WTC11 (cell line): ENCODE results near the gene ZNF841. TPM values are rescaled to one million over a fixed set of nuclear protein-coding genes. Genes with fewer than 3 reads are reported as not detected.

ENCODE experiments used
- ATAC-seq: fragments of 200-7000 bp; cut with Tn5 transposase; 2 replicates; pipeline ENCODE4 v1.10.0; 2021; ENCODE audit warnings: mild to moderate bottlenecking, moderate library complexity
- CTCF ChIA-PET: fragments of 300-600 bp; sonication (Branson Sonifier 250); formaldehyde crosslinking; loops from one replicate; lab custom pipeline; 2021; ENCODE audit warnings: antibody characterized with exemption; lab: Charles Lee
- POLR2A ChIA-PET: fragments of 350-600 bp; sonication (Branson Sonifier 250); formaldehyde crosslinking; loops from one replicate; lab custom pipeline; 2021; ENCODE audit warnings: antibody characterized with exemption; lab: Charles Lee
- DNase-seq: peaks from one replicate; pipeline ENCODE4 v3.0.0; 2021; ENCODE audit warnings: low spot score
- H3K27ac Mint-ChIP-seq: 2 replicates; pipeline ENCODE4 v1.8.0; 2021; ENCODE audit warnings: mixed read lengths
- H3K27me3 Mint-ChIP-seq: 2 replicates; pipeline ENCODE4 v1.8.0; 2021; ENCODE audit warnings: low read depth, mild to moderate bottlenecking, moderate library complexity, mixed read lengths
- H3K36me3 Mint-ChIP-seq: 2 replicates; pipeline ENCODE4 v1.8.0; 2021; ENCODE audit warnings: mixed read lengths
- H3K4me1 Mint-ChIP-seq: 2 replicates; pipeline ENCODE4 v1.8.0; 2022; ENCODE audit warnings: mixed read lengths
- H3K4me3 Mint-ChIP-seq: 2 replicates; pipeline ENCODE4 v1.8.0; 2021; ENCODE audit warnings: mild to moderate bottlenecking, moderate library complexity, mixed read lengths
- H3K9me3 Mint-ChIP-seq: 2 replicates; pipeline ENCODE4 v1.8.0; 2021; ENCODE audit warnings: mixed read lengths
- ESRRA ChIP-seq: sonication (generic); formaldehyde crosslinking; IDR thresholded peaks from 2 replicates; pipeline ENCODE4 v1.8.1; 2022; ENCODE audit warnings: mild to moderate bottlenecking, missing genetic modification reagents, borderline replicate concordance
- ETV6 ChIP-seq: sonication (generic); formaldehyde crosslinking; IDR thresholded peaks from 2 replicates; pipeline ENCODE4 v1.8.1; 2022; ENCODE audit warnings: mild to moderate bottlenecking, missing genetic modification reagents
- GTF2I ChIP-seq: fragments of 250-450 bp; sonication (Bioruptor Pico); conservative IDR thresholded peaks from 2 replicates; pipeline ENCODE4 v1.4.0; 2021; ENCODE audit warnings: mild to moderate bottlenecking
- IRF2 ChIP-seq: sonication (generic); formaldehyde crosslinking; IDR thresholded peaks from 2 replicates; pipeline ENCODE4 v1.8.0; 2022; ENCODE audit warnings: low read depth, missing genetic modification reagents, borderline replicate concordance
- JAZF1 ChIP-seq: fragments of 250-450 bp; sonication (Bioruptor Pico); IDR thresholded peaks from 2 replicates; pipeline ENCODE4 v1.9.0; 2021; ENCODE audit warnings: moderate library complexity, mild to moderate bottlenecking, inconsistent platforms
- JUN ChIP-seq: sonication (generic); formaldehyde crosslinking; IDR thresholded peaks from 2 replicates; pipeline ENCODE4 v1.8.0; 2023; ENCODE audit warnings: mild to moderate bottlenecking, missing genetic modification reagents
- KAT7 ChIP-seq: sonication (generic); formaldehyde crosslinking; IDR thresholded peaks from 2 replicates; pipeline ENCODE4 v1.8.1; 2023; ENCODE audit warnings: missing genetic modification reagents, mild to moderate bottlenecking, borderline replicate concordance
- MYBL2 ChIP-seq: sonication (generic); formaldehyde crosslinking; IDR thresholded peaks from 2 replicates; pipeline ENCODE4 v1.8.1; 2023; ENCODE audit warnings: mild to moderate bottlenecking, moderate library complexity, missing genetic modification reagents
- SP1 ChIP-seq: sonication (generic); formaldehyde crosslinking; conservative IDR thresholded peaks from 2 replicates; pipeline ENCODE4 v1.8.1; 2022; ENCODE audit warnings: missing genetic modification reagents
- TCF7 ChIP-seq: sonication (generic); formaldehyde crosslinking; IDR thresholded peaks from 2 replicates; pipeline ENCODE4 v1.8.0; 2022; ENCODE audit warnings: mild to moderate bottlenecking, low read depth, missing genetic modification reagents, moderate library complexity
- ZBTB21 ChIP-seq: sonication (generic); formaldehyde crosslinking; IDR thresholded peaks from 2 replicates; pipeline ENCODE4 v1.8.1; 2023; ENCODE audit warnings: mild to moderate bottlenecking, missing genetic modification reagents, borderline replicate concordance
- ZNF232 ChIP-seq: sonication (generic); formaldehyde crosslinking; IDR thresholded peaks from 2 replicates; pipeline ENCODE4 v1.8.0; 2022; ENCODE audit warnings: mild to moderate bottlenecking, missing genetic modification reagents
- ZNF423 ChIP-seq: fragments of 250-450 bp; sonication (Bioruptor Pico); IDR thresholded peaks from 2 replicates; pipeline ENCODE4 v2.1.2; 2022; ENCODE audit warnings: mild to moderate bottlenecking, moderate library complexity
- total RNA-seq: library from RNA; stranded (reverse); gene quantifications from 3 replicates; pipeline ENCODE4 v1.2.3, GENCODE V29; 2021
- TF ChIP-seq, protein P1 (sequence below): sonication (generic); formaldehyde crosslinking; IDR thresholded peaks from 2 replicates; pipeline ENCODE4 v1.8.0; 2022; ENCODE audit warnings: missing genetic modification reagents
- TF ChIP-seq, protein P2 (sequence below): sonication (generic); formaldehyde crosslinking; IDR thresholded peaks from 2 replicates; pipeline ENCODE4 v1.8.1; 2022; ENCODE audit warnings: low read depth, missing genetic modification reagents, borderline replicate concordance
- TF ChIP-seq, protein P3 (sequence below): fragments of 200-600 bp; IDR thresholded peaks from 2 replicates; pipeline ENCODE4 v1.8.0; 2022; ENCODE audit warnings: antibody characterized with exemption
- TF ChIP-seq, protein P4 (sequence below): sonication (generic); formaldehyde crosslinking; conservative IDR thresholded peaks from 2 replicates; pipeline ENCODE4 v1.8.1; 2023; ENCODE audit warnings: mild to moderate bottlenecking, low read depth, missing genetic modification reagents, moderate library complexity
- TF ChIP-seq, protein P5 (sequence below): sonication (generic); formaldehyde crosslinking; IDR thresholded peaks from 2 replicates; pipeline ENCODE4 v1.8.1; 2023; ENCODE audit warnings: mild to moderate bottlenecking, missing genetic modification reagents, borderline replicate concordance
- TF ChIP-seq, protein P6 (sequence below): sonication (generic); formaldehyde crosslinking; IDR thresholded peaks from 2 replicates; pipeline ENCODE4 v1.8.1; 2023; ENCODE audit warnings: mild to moderate bottlenecking, missing genetic modification reagents

The ZNF841 gene
- total RNA-seq, 1 experiment from 2014 or later, result 27.9 TPM

DNA sequence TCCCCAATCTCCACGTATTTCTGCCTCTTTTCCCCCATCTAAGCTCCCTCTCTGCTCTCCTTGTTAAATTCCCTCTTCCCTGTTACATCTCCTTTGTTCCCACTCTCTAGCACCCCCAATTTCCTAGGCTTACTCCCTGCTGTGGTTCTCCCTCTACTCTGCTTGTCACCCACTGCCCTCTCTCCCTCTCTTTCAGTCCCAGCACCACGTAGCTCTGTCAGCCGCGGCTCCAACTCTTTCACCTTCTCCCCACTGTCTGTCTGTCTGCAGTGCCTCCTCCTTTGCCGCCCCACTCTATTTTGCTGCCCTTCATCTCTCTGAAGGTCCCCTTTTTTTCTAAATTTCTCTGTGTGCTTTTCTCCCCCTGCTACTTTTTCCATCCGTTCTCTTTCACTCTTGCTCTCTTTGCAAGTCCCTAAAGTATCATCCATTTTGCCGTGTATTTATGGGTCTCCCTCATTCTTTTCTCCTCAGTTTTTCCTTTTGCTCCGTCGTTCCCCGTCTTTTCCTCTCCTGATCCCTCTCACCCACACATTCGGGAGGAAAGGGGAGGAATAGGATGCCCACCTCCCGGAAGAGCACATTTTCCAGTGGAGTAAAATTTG lies 937 bp downstream of the ZNF841 start (continued):
- TF ChIP-seq, protein P1, sequence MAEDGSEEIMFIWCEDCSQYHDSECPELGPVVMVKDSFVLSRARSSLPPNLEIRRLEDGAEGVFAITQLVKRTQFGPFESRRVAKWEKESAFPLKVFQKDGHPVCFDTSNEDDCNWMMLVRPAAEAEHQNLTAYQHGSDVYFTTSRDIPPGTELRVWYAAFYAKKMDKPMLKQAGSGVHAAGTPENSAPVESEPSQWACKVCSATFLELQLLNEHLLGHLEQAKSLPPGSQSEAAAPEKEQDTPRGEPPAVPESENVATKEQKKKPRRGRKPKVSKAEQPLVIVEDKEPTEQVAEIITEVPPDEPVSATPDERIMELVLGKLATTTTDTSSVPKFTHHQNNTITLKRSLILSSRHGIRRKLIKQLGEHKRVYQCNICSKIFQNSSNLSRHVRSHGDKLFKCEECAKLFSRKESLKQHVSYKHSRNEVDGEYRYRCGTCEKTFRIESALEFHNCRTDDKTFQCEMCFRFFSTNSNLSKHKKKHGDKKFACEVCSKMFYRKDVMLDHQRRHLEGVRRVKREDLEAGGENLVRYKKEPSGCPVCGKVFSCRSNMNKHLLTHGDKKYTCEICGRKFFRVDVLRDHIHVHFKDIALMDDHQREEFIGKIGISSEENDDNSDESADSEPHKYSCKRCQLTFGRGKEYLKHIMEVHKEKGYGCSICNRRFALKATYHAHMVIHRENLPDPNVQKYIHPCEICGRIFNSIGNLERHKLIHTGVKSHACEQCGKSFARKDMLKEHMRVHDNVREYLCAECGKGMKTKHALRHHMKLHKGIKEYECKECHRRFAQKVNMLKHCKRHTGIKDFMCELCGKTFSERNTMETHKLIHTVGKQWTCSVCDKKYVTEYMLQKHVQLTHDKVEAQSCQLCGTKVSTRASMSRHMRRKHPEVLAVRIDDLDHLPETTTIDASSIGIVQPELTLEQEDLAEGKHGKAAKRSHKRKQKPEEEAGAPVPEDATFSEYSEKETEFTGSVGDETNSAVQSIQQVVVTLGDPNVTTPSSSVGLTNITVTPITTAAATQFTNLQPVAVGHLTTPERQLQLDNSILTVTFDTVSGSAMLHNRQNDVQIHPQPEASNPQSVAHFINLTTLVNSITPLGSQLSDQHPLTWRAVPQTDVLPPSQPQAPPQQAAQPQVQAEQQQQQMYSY, result no peak
- TF ChIP-seq, protein P2, sequence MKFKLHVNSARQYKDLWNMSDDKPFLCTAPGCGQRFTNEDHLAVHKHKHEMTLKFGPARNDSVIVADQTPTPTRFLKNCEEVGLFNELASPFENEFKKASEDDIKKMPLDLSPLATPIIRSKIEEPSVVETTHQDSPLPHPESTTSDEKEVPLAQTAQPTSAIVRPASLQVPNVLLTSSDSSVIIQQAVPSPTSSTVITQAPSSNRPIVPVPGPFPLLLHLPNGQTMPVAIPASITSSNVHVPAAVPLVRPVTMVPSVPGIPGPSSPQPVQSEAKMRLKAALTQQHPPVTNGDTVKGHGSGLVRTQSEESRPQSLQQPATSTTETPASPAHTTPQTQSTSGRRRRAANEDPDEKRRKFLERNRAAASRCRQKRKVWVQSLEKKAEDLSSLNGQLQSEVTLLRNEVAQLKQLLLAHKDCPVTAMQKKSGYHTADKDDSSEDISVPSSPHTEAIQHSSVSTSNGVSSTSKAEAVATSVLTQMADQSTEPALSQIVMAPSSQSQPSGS, result no peak
- no peak for TF ChIP-seq TCF7 (CRISPR knock-in tag)
- TF ChIP-seq KAT7 (CRISPR knock-in tag), result no peak

DNA sequence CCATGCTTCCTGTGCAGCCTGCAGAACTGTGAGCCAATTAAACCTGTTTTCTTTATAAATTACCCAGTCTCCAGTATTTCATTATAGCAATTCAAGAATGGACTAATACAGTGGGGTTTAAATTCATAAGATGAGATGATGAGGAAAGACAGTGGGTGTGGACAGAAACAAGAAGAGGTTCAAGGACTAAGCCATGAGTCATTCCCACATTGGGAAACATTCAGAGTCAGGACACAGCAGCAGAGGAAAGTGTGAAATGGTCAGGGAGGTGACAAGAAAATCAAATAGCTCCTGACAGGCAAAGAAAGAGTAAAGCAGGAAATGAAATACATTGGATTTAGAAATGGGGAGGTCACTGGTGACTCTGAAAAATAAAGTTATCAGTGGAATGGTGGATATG lies 9.1 kb downstream of the ZNF841 start:
- peaks cover 19% of the 10 kb centered on the region for H3K9me3 Mint-ChIP-seq
- H3K27ac Mint-ChIP-seq, result no peak overlapping the region
- H3K36me3 Mint-ChIP-seq, result peaks cover 89% of the 10 kb centered on the region
- H3K27me3 Mint-ChIP-seq, result no peaks in the 10 kb centered on the region
- no peaks in the 10 kb centered on the region for H3K4me1 Mint-ChIP-seq
- H3K4me3 Mint-ChIP-seq, result no peak overlapping the region
- ChIA-PET CTCF (no interaction called here), POLR2A (no interaction called here)
- DNase-seq (no peak), ATAC-seq (no peak)
- TF ChIP-seq JUN (CRISPR knock-in tag) (no peak), MYBL2 (CRISPR knock-in tag) (no peak), ETV6 (CRISPR knock-in tag) (no peak), ZNF423 (CRISPR knock-in tag) (no peak), ZNF232 (CRISPR knock-in tag) (no peak), JAZF1 (CRISPR knock-in tag) (no peak), GTF2I (CRISPR knock-in tag) (no peak), ZBTB21 (CRISPR knock-in tag) (no peak), IRF2 (CRISPR knock-in tag) (no peak), SP1 (CRISPR knock-in tag) (no peak), ESRRA (no peak)
- TF ChIP-seq, protein P2, result no peak
- TF ChIP-seq, protein P3, sequence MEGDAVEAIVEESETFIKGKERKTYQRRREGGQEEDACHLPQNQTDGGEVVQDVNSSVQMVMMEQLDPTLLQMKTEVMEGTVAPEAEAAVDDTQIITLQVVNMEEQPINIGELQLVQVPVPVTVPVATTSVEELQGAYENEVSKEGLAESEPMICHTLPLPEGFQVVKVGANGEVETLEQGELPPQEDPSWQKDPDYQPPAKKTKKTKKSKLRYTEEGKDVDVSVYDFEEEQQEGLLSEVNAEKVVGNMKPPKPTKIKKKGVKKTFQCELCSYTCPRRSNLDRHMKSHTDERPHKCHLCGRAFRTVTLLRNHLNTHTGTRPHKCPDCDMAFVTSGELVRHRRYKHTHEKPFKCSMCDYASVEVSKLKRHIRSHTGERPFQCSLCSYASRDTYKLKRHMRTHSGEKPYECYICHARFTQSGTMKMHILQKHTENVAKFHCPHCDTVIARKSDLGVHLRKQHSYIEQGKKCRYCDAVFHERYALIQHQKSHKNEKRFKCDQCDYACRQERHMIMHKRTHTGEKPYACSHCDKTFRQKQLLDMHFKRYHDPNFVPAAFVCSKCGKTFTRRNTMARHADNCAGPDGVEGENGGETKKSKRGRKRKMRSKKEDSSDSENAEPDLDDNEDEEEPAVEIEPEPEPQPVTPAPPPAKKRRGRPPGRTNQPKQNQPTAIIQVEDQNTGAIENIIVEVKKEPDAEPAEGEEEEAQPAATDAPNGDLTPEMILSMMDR, result no peak
- TF ChIP-seq, protein P4, sequence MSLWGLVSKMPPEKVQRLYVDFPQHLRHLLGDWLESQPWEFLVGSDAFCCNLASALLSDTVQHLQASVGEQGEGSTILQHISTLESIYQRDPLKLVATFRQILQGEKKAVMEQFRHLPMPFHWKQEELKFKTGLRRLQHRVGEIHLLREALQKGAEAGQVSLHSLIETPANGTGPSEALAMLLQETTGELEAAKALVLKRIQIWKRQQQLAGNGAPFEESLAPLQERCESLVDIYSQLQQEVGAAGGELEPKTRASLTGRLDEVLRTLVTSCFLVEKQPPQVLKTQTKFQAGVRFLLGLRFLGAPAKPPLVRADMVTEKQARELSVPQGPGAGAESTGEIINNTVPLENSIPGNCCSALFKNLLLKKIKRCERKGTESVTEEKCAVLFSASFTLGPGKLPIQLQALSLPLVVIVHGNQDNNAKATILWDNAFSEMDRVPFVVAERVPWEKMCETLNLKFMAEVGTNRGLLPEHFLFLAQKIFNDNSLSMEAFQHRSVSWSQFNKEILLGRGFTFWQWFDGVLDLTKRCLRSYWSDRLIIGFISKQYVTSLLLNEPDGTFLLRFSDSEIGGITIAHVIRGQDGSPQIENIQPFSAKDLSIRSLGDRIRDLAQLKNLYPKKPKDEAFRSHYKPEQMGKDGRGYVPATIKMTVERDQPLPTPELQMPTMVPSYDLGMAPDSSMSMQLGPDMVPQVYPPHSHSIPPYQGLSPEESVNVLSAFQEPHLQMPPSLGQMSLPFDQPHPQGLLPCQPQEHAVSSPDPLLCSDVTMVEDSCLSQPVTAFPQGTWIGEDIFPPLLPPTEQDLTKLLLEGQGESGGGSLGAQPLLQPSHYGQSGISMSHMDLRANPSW (CRISPR knock-in tag), result no peak
- TF ChIP-seq, protein P5, sequence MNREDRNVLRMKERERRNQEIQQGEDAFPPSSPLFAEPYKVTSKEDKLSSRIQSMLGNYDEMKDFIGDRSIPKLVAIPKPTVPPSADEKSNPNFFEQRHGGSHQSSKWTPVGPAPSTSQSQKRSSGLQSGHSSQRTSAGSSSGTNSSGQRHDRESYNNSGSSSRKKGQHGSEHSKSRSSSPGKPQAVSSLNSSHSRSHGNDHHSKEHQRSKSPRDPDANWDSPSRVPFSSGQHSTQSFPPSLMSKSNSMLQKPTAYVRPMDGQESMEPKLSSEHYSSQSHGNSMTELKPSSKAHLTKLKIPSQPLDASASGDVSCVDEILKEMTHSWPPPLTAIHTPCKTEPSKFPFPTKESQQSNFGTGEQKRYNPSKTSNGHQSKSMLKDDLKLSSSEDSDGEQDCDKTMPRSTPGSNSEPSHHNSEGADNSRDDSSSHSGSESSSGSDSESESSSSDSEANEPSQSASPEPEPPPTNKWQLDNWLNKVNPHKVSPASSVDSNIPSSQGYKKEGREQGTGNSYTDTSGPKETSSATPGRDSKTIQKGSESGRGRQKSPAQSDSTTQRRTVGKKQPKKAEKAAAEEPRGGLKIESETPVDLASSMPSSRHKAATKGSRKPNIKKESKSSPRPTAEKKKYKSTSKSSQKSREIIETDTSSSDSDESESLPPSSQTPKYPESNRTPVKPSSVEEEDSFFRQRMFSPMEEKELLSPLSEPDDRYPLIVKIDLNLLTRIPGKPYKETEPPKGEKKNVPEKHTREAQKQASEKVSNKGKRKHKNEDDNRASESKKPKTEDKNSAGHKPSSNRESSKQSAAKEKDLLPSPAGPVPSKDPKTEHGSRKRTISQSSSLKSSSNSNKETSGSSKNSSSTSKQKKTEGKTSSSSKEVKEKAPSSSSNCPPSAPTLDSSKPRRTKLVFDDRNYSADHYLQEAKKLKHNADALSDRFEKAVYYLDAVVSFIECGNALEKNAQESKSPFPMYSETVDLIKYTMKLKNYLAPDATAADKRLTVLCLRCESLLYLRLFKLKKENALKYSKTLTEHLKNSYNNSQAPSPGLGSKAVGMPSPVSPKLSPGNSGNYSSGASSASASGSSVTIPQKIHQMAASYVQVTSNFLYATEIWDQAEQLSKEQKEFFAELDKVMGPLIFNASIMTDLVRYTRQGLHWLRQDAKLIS (CRISPR knock-in tag), result no peak
- TF ChIP-seq, protein P6, sequence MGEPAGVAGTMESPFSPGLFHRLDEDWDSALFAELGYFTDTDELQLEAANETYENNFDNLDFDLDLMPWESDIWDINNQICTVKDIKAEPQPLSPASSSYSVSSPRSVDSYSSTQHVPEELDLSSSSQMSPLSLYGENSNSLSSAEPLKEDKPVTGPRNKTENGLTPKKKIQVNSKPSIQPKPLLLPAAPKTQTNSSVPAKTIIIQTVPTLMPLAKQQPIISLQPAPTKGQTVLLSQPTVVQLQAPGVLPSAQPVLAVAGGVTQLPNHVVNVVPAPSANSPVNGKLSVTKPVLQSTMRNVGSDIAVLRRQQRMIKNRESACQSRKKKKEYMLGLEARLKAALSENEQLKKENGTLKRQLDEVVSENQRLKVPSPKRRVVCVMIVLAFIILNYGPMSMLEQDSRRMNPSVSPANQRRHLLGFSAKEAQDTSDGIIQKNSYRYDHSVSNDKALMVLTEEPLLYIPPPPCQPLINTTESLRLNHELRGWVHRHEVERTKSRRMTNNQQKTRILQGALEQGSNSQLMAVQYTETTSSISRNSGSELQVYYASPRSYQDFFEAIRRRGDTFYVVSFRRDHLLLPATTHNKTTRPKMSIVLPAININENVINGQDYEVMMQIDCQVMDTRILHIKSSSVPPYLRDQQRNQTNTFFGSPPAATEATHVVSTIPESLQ (CRISPR knock-in tag), result no peak
